A673 (cell line): Measurements from ENCODE around the gene PTRH1.

Experiments
- CTCF ChIP-seq: fragments of 300-800, 200-600 bp; sonication (generic); conservative IDR thresholded peaks from 2 replicates; pipeline ENCODE4 v1.5.1; 2017; ENCODE audit warnings: low read depth, mild to moderate bottlenecking, antibody characterized with exemption, low read length, moderate library complexity, mixed read lengths
- EZH2 ChIP-seq: fragments of 200-600 bp; sonication (generic); IDR thresholded peaks from 2 replicates; pipeline ENCODE4 v1.6.1; 2017; ENCODE audit warnings: borderline replicate concordance, low read depth, mild to moderate bottlenecking, mixed read lengths, antibody characterized with exemption, low read length; ENCODE audit not compliant: poor library complexity, severe bottlenecking

- TF ChIP-seq CTCF (no peak), EZH2 (no peak)
These were observed 1.3 kb downstream of the PTRH1 start for GRCh38 chr9:127714020-127714750.
